A204.1 (cell line): ENCODE measurements around the gene SMAD1.

ENCODE experiments used
- FAIRE-seq: peaks from 2 replicates; lab custom pipeline; 2012; peaks lifted over from hg19 to GRCh38; lab: Jason Lieb, UNC

The SMAD1 gene

GRCh38 chr4:145481164-145481941 is at the start of gene SMAD1:
Gene SMAD1, plus strand, starts transcription at chr4:145481853. Its CDS starts 32,761 bp downstream, at chr4:145514614.
- no peak for FAIRE-seq

GRCh38 chr4:145433684-145434083 is 48.0 kb upstream of the SMAD1 start:
- FAIRE-seq = no peak

GRCh38 chr4:145435646-145436045 is 46.0 kb upstream of the SMAD1 start:
- FAIRE-seq = no peak

- no peak for FAIRE-seq
Observed at GRCh38 chr4:145436114-145436513, 45.5 kb upstream of the SMAD1 start.

- FAIRE-seq = no peak
Observed at GRCh38 chr4:145436796-145437195, 44.9 kb upstream of the SMAD1 start.

- FAIRE-seq = no peak
Observed at GRCh38 chr4:145437466-145437865, 44.2 kb upstream of the SMAD1 start.

GRCh38 chr4:145438298-145438697 is 43.4 kb upstream of the SMAD1 start:
- FAIRE-seq = no peak

- FAIRE-seq = no peak
Observed at GRCh38 chr4:145440292-145441007, 41.2 kb upstream of the SMAD1 start.

GRCh38 chr4:145446184-145446583 is 35.5 kb upstream of the SMAD1 start:
- FAIRE-seq = no peak

GRCh38 chr4:145451895-145452294 is 29.8 kb upstream of the SMAD1 start:
- FAIRE-seq = no peak

- no peak for FAIRE-seq
Observed at GRCh38 chr4:145452447-145453162, 29.0 kb upstream of the SMAD1 start.

GRCh38 chr4:145453163-145453520 is 28.5 kb upstream of the SMAD1 start:
- FAIRE-seq = no peak

- FAIRE-seq = no peak
Observed at GRCh38 chr4:145473203-145473602, 8.4 kb upstream of the SMAD1 start.

GRCh38 chr4:145480257-145480656 is 1.4 kb upstream of the SMAD1 start:
- FAIRE-seq = no peak

GRCh38 chr4:145481942-145482208 is 222 bp downstream of the SMAD1 start:
- FAIRE-seq = no peak

- FAIRE-seq = no peak
Observed at GRCh38 chr4:145482209-145483037, 770 bp downstream of the SMAD1 start.

GRCh38 chr4:145483514-145483913 is 1.9 kb downstream of the SMAD1 start:
- FAIRE-seq = no peak

- FAIRE-seq = no peak
Observed at GRCh38 chr4:145484225-145484846, 2.7 kb downstream of the SMAD1 start.

GRCh38 chr4:145485120-145485519 is 3.5 kb downstream of the SMAD1 start:
- no peak for FAIRE-seq

- FAIRE-seq = no peak
Observed at GRCh38 chr4:145486603-145487002, 5.0 kb downstream of the SMAD1 start.

- FAIRE-seq = no peak
Observed at GRCh38 chr4:145487631-145488030, 6.0 kb downstream of the SMAD1 start.

- no peak for FAIRE-seq
Observed at GRCh38 chr4:145488310-145488709, 6.7 kb downstream of the SMAD1 start.
